ENCODE measurements around the gene RPGR. TPM values are rescaled to one million over a fixed set of nuclear protein-coding genes. Genes with fewer than 3 reads are reported as not detected.

Gene RPGR
- polyA plus RNA-seq, 3 donors: 4.3 to 10.9 (median 5.1) TPM

DNA sequence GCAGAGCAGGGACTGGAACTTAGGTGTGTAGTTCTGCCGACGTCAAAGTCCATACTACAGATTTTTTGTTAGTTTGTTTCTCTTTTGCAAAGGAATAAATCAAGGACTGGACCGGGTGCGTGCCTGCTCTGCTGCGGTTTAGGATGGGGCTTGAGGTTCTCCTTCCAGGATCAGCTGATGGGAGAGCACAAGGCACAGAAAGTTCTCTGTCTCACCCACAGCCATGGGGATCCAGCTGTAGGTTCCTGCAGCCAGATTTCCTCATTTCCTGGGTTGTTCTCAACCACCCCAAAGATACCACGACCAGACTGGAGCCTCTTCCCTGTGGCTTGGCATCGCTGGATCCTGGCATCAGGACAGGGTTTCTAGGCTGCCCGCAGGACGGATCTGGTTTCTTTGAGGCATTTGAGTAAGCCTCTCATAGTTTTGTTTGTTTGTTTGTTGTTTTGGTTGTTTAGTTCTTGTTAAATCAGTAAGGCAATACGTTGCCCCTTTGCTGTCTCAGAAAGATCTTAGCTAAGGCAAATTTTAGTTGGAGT lies 105.8 kb downstream of the RPGR start:
- Histone ChIP-seq H3K27ac (ENCODE audit: low read depth in 1 of 2, low read length in 2 of 2) (no peak overlapping the region), H4K20me1 (ENCODE audit: insufficient read depth, low read length) (no peaks in the 10 kb centered on the region), H3K79me2 (ENCODE audit: insufficient read depth, low read length) (no peaks in the 10 kb centered on the region), H3K4me3 (replicated peaks in 1 of 3; ENCODE audit: low read depth in 2 of 3, low read length in 3 of 3) (no peak overlapping the region), H3K9me3 (replicated peaks in 1 of 2; ENCODE audit: control insufficient read depth in 1 of 2, insufficient read depth in 1 of 2, low read length in 2 of 2) (no peaks in the 10 kb centered on the region), H3K4me1 (ENCODE audit: control insufficient read depth in 1 of 2, insufficient read depth in 2 of 2, low read length in 2 of 2) (peaks cover 11 to 16% of the 10 kb centered on the region in 2 donors), H2AFZ (ENCODE audit: insufficient read depth, low read depth, low read length, poor library complexity, severe bottlenecking) (no peak overlapping the region), H3K36me3 (replicated peaks in 1 of 2; ENCODE audit: control insufficient read depth in 1 of 2, insufficient read depth in 2 of 2, low read length in 2 of 2) (no peaks in the 10 kb centered on the region), H3K4me2 (replicated peaks; ENCODE audit: extremely low read depth, low read length, poor library complexity, severe bottlenecking) (no peak overlapping the region), H3K9ac (ENCODE audit: insufficient read depth, low read length, poor library complexity, severe bottlenecking) (no peak overlapping the region), H3K27me3 (ENCODE audit: control insufficient read depth in 2 of 2, insufficient read depth in 2 of 2, low read length in 2 of 2) (peaks cover 36 to 45% of the 10 kb centered on the region in 2 donors)
- peaks cover 29 to 51% (median 50%) of the 10 kb centered on the region in 3 donors for H3K27me3 Mint-ChIP-seq (ENCODE audit: low read depth in 3 of 3)
- TF ChIP-seq, protein P1, sequence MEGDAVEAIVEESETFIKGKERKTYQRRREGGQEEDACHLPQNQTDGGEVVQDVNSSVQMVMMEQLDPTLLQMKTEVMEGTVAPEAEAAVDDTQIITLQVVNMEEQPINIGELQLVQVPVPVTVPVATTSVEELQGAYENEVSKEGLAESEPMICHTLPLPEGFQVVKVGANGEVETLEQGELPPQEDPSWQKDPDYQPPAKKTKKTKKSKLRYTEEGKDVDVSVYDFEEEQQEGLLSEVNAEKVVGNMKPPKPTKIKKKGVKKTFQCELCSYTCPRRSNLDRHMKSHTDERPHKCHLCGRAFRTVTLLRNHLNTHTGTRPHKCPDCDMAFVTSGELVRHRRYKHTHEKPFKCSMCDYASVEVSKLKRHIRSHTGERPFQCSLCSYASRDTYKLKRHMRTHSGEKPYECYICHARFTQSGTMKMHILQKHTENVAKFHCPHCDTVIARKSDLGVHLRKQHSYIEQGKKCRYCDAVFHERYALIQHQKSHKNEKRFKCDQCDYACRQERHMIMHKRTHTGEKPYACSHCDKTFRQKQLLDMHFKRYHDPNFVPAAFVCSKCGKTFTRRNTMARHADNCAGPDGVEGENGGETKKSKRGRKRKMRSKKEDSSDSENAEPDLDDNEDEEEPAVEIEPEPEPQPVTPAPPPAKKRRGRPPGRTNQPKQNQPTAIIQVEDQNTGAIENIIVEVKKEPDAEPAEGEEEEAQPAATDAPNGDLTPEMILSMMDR (IDR thresholded peaks at IDR 0.05): no peak
- intact Hi-C loops (cut with micrococcal nuclease): no loop called here
- peak in 1 of 3 donors; percentile 5 for DNase-seq
- peaks cover 0 to 9% (median 0%) of the 10 kb centered on the region in 7 donors for H3K9me3 Mint-ChIP-seq
- no peaks in the 10 kb centered on the region for H3K36me3 Mint-ChIP-seq
- H3K4me3 Mint-ChIP-seq: peak overlapping the region in 1 of 2 donors; percentile 81
- peaks cover 19% of the 10 kb centered on the region for H3K4me1 Mint-ChIP-seq
- no CpG with 5 or more reads among the region's 10 CpGs for WGBS (ENCODE audit: insufficient coverage)
- H3K27ac Mint-ChIP-seq: peak overlapping the region in 1 of 7 donors; percentile 50

DNA sequence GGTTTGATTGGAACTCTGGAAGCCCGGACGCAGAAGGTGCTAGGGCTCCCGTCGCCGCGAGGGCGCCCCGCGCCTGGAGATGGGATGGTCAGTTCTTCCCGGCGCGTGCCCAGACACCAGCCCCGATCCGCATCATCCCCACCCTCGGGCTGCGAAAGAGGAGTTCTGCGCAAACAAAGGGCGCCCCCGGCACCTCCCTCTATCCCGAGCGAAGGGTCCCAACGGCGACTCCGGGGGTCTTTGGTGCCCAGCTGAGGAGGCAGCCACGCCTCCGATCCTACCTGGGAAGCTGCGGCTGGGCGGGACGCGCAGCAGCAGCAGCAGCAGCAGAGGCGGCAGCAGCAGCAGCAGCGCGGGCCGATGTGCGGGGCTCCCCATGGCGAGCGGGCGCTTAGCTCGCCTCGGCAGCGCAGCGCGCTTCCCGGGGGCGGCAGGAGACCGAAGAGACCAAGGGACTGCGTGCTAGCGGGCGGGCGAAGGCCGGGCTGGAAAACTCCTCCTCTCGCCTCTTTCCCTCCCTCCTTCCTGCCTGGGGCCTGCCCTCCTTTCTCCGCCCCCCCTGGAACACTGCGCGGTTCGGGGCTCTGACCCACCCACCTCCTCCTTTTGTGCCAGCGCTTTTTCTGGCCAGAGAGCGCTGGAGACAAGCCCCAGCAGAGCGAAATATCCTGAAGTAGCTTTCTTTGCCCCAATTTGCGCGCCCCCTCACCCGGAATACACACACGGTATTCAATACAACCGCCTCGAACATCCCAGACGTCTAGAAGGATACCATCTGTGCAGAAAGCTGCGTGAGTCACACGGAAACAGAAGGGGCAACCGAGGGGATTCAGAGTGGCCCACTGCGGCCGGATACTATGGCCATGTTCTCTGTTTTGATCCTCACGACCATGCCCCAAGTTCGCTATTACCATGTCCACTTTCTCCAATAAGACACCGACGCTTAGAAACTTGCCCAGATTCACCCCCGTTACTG lies 106.6 kb downstream of the RPGR start, which contains the start of gene SRPX:
Gene SRPX (minus strand): TSS at position 457 of the 976 bp plus-strand sequence. CDS start 79 bp downstream, at position 378.
- Histone ChIP-seq H3K27ac (ENCODE audit: low read depth in 1 of 2, low read length in 2 of 2) (no peak within 1 kb of the TSS), H2AFZ (ENCODE audit: insufficient read depth, low read depth, low read length, poor library complexity, severe bottlenecking) (peak within 1 kb of the TSS; percentile 29), H3K36me3 (replicated peaks in 1 of 2; ENCODE audit: control insufficient read depth in 1 of 2, insufficient read depth in 2 of 2, low read length in 2 of 2) (no peaks in the 10 kb centered on the region), H3K4me3 (replicated peaks in 1 of 3; ENCODE audit: low read depth in 2 of 3, low read length in 3 of 3) (peak within 1 kb of the TSS in 1 of 3 experiments; percentile 57), H3K27me3 (ENCODE audit: control insufficient read depth in 2 of 2, insufficient read depth in 2 of 2, low read length in 2 of 2) (peaks cover 36 to 45% of the 10 kb centered on the region in 2 donors), H3K9me3 (replicated peaks in 1 of 2; ENCODE audit: control insufficient read depth in 1 of 2, insufficient read depth in 1 of 2, low read length in 2 of 2) (no peaks in the 10 kb centered on the region), H3K4me1 (ENCODE audit: control insufficient read depth in 1 of 2, insufficient read depth in 2 of 2, low read length in 2 of 2) (peaks cover 11 to 16% of the 10 kb centered on the region in 2 donors), H3K4me2 (replicated peaks; ENCODE audit: extremely low read depth, low read length, poor library complexity, severe bottlenecking) (peak within 1 kb of the TSS; percentile 52), H3K9ac (ENCODE audit: insufficient read depth, low read length, poor library complexity, severe bottlenecking) (no peak within 1 kb of the TSS), H3K79me2 (ENCODE audit: insufficient read depth, low read length) (no peaks in the 10 kb centered on the region), H4K20me1 (ENCODE audit: insufficient read depth, low read length) (no peaks in the 10 kb centered on the region)
- no peaks in the 10 kb centered on the region for H3K36me3 Mint-ChIP-seq
- no peak for DNase-seq
- peaks cover 19% of the 10 kb centered on the region for H3K4me1 Mint-ChIP-seq
- peaks cover 0 to 9% (median 0%) of the 10 kb centered on the region in 7 donors for H3K9me3 Mint-ChIP-seq
- intact Hi-C loops (cut with micrococcal nuclease): no loop called here
- peak within 1 kb of the TSS in 1 of 7 donors; percentile 50 for H3K27ac Mint-ChIP-seq
- peaks cover 29 to 52% (median 50%) of the 10 kb centered on the region in 3 donors for H3K27me3 Mint-ChIP-seq (ENCODE audit: low read depth in 3 of 3)
- peak within 1 kb of the TSS; percentile 39 to 81 for H3K4me3 Mint-ChIP-seq
- TF ChIP-seq, protein P1 (IDR thresholded peaks at IDR 0.05): no peak
- 1% methylated on average over 35 of the region's 76 CpGs for WGBS (ENCODE audit: insufficient coverage)

All from CD14-positive monocyte (primary cell).